Astrocyte (in vitro differentiated cells and primary cell): Measurements from ENCODE around the gene CMIP. TPM values are rescaled to one million over a fixed set of nuclear protein-coding genes. Genes with fewer than 3 reads are reported as not detected.

Experiments
- DNase-seq: peaks from one replicate; pipeline ENCODE4 v3.0.0-alpha.2; 2010; ENCODE audit warnings: low read depth
- FAIRE-seq: peaks from 2 replicates; lab custom pipeline; 2011; peaks lifted over from hg19 to GRCh38; lab: Jason Lieb, UNC
- H2AFZ ChIP-seq: 2 replicates; pipeline ENCODE4 v1.6.0; 2012; ENCODE audit warnings: low read depth, low read length, inconsistent platforms
- H3K27ac ChIP-seq: 2 replicates; pipeline ENCODE4 v1.5.1; 2011; ENCODE audit warnings: low read depth, low read length, inconsistent platforms
- H3K27me3 ChIP-seq: 2 replicates; pipeline ENCODE4 v1.6.0; 2011; ENCODE audit warnings: low read length, inconsistent platforms; ENCODE audit not compliant: insufficient read depth
- H3K36me3 ChIP-seq: 2 replicates; pipeline ENCODE4 v1.5.1; 2011; ENCODE audit warnings: low read length, inconsistent platforms; ENCODE audit not compliant: insufficient read depth
- H3K4me1 ChIP-seq: 2 replicates; pipeline ENCODE4 v1.5.1; 2011; ENCODE audit warnings: low read length, inconsistent platforms; ENCODE audit not compliant: insufficient read depth
- H3K4me2 ChIP-seq: 2 replicates; pipeline ENCODE4 v1.6.0; 2012; ENCODE audit warnings: low read length, inconsistent platforms
- H3K4me3 ChIP-seq: 2 replicates; pipeline ENCODE4 v1.5.1; 2011; ENCODE audit warnings: low read depth, mild to moderate bottlenecking, low read length, inconsistent platforms; ENCODE audit not compliant: insufficient read depth
- H3K79me2 ChIP-seq: 2 replicates; pipeline ENCODE4 v1.6.0; 2012; ENCODE audit warnings: mild to moderate bottlenecking, low read length, inconsistent platforms; ENCODE audit not compliant: insufficient read depth
- H3K9ac ChIP-seq: 2 replicates; pipeline ENCODE4 v1.6.0; 2012; ENCODE audit warnings: mild to moderate bottlenecking, low read length, inconsistent platforms
- H3K9me3 ChIP-seq: 2 replicates; pipeline ENCODE4 v1.5.1; 2012; ENCODE audit warnings: low read depth, mild to moderate bottlenecking, low read length, inconsistent platforms; ENCODE audit not compliant: insufficient read depth
- H4K20me1 ChIP-seq: 2 replicates; pipeline ENCODE4 v1.6.0; 2012; ENCODE audit warnings: low read length, inconsistent platforms; ENCODE audit not compliant: insufficient read depth
- H3K27ac Mint-ChIP-seq: one replicate; pipeline ENCODE4 v1.8.0; 2021; ENCODE audit warnings: mild to moderate bottlenecking, mixed read lengths; ENCODE audit not compliant: unreplicated experiment
- H3K27me3 Mint-ChIP-seq: one replicate; pipeline ENCODE4 v1.8.0; 2021; ENCODE audit warnings: low read depth, mixed read lengths; ENCODE audit not compliant: unreplicated experiment
- H3K36me3 Mint-ChIP-seq: one replicate; pipeline ENCODE4 v1.8.0; 2021; ENCODE audit warnings: low read depth, mixed read lengths; ENCODE audit not compliant: unreplicated experiment
- H3K4me1 Mint-ChIP-seq: one replicate; pipeline ENCODE4 v1.8.0; 2021; ENCODE audit warnings: low read depth, mixed read lengths; ENCODE audit not compliant: unreplicated experiment
- H3K4me3 Mint-ChIP-seq: one replicate; pipeline ENCODE4 v1.8.0; 2021; ENCODE audit warnings: mild to moderate bottlenecking, moderate library complexity, mixed read lengths; ENCODE audit not compliant: unreplicated experiment
- H3K9me3 Mint-ChIP-seq: one replicate; pipeline ENCODE4 v1.8.0; 2021; ENCODE audit warnings: mild to moderate bottlenecking, mixed read lengths; ENCODE audit not compliant: unreplicated experiment
- EZH2 ChIP-seq: IDR thresholded peaks from 2 replicates; pipeline ENCODE4 v1.6.1; 2012; ENCODE audit warnings: mild to moderate bottlenecking, low read length, inconsistent platforms; ENCODE audit not compliant: insufficient read depth
- total RNA-seq: library from RNA; stranded (reverse); gene quantifications from 2 replicates; pipeline ENCODE4 v1.2.1, GENCODE V29; 2021
- TF ChIP-seq, protein P1 (sequence below): IDR thresholded peaks from 2 replicates; pipeline ENCODE4 v1.5.1; 2011; ENCODE audit warnings: low read depth, mild to moderate bottlenecking, inconsistent platforms, low read length, moderate library complexity; ENCODE audit not compliant: insufficient read depth

CMIP gene
- total RNA-seq, 1 donor from 2014 or later: 71.5 TPM

GRCh38 chr16:81533175-81533507 is 88.5 kb downstream of the CMIP start:
- Histone ChIP-seq H3K9me3 (no peaks in the 10 kb centered on the region), H3K36me3 (no peaks in the 10 kb centered on the region), H3K79me2 (peaks cover 90% of the 10 kb centered on the region), H3K4me2 (no peak overlapping the region), H3K4me3 (no peak overlapping the region), H3K27ac (no peak overlapping the region), H3K4me1 (peaks cover 7% of the 10 kb centered on the region), H3K9ac (no peak overlapping the region), H2AFZ (no peak overlapping the region), H4K20me1 (peaks cover 96% of the 10 kb centered on the region), H3K27me3 (no peaks in the 10 kb centered on the region)
- FAIRE-seq (no peak), DNase-seq (no peak)
- Mint-ChIP-seq H3K9me3 (peaks cover 13% of the 10 kb centered on the region), H3K4me1 (peaks cover 41% of the 10 kb centered on the region), H3K27ac (no peak overlapping the region), H3K27me3 (no peaks in the 10 kb centered on the region), H3K36me3 (peaks cover 23% of the 10 kb centered on the region), H3K4me3 (peak overlapping the region; percentile 50)
- TF ChIP-seq, protein P1, sequence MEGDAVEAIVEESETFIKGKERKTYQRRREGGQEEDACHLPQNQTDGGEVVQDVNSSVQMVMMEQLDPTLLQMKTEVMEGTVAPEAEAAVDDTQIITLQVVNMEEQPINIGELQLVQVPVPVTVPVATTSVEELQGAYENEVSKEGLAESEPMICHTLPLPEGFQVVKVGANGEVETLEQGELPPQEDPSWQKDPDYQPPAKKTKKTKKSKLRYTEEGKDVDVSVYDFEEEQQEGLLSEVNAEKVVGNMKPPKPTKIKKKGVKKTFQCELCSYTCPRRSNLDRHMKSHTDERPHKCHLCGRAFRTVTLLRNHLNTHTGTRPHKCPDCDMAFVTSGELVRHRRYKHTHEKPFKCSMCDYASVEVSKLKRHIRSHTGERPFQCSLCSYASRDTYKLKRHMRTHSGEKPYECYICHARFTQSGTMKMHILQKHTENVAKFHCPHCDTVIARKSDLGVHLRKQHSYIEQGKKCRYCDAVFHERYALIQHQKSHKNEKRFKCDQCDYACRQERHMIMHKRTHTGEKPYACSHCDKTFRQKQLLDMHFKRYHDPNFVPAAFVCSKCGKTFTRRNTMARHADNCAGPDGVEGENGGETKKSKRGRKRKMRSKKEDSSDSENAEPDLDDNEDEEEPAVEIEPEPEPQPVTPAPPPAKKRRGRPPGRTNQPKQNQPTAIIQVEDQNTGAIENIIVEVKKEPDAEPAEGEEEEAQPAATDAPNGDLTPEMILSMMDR: no peak
- no peak for TF ChIP-seq EZH2

DNA sequence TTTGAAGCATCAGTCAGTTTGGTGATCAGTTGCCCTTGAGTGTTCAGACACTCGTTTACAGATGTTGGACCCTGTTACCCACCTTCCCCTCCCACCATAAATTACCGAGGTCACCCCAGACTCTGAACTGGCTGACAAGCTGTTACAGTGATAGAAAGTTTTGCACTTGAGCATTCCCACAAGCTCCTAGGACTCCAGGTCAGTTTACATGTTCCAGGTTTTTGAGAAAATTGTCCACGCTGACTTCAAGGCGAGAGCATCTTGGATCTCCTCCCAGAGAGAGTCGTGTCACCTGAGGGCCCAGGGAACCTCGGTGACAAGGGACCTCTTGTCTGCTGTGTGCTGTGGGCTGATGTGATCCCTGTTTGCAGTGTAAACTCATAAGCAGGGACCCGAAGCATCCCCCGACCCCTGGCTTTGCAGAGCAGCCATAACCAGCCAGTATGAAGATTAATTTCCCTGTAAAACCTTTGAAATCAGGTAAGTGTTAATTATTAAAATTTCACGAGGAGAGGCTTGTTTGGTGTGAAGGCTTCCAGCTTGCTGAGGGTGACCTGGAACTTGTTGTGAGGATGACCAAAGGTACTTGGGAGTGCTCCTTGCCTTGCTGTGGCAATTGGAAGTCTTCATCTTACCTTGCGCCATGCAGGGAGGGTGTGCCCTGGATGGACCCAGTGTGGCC is 91.2 kb downstream of the CMIP start:
- H3K79me2 ChIP-seq: peaks cover 88% of the 10 kb centered on the region
- Mint-ChIP-seq H3K9me3 (peaks cover 3% of the 10 kb centered on the region), H3K27me3 (no peaks in the 10 kb centered on the region), H3K4me3 (no peak overlapping the region), H3K4me1 (peaks cover 51% of the 10 kb centered on the region), H3K27ac (peak overlapping the region; percentile 27), H3K36me3 (peaks cover 7% of the 10 kb centered on the region)
- no peak for TF ChIP-seq EZH2
- TF ChIP-seq, protein P1: no peak
- no peak for DNase-seq
- H3K27me3 ChIP-seq: no peaks in the 10 kb centered on the region
- H3K9ac ChIP-seq: no peak overlapping the region
- FAIRE-seq: no peak
- no peak overlapping the region for H2AFZ ChIP-seq
- H3K27ac ChIP-seq: no peak overlapping the region
- H3K4me1 ChIP-seq: peaks cover 8% of the 10 kb centered on the region
- no peaks in the 10 kb centered on the region for H3K9me3 ChIP-seq
- H3K4me2 ChIP-seq: no peak overlapping the region
- peaks cover 93% of the 10 kb centered on the region for H4K20me1 ChIP-seq
- no peaks in the 10 kb centered on the region for H3K36me3 ChIP-seq
- no peak overlapping the region for H3K4me3 ChIP-seq

GRCh38 chr16:81536648-81537047 is 92.0 kb downstream of the CMIP start:
- H2AFZ ChIP-seq: no peak overlapping the region
- FAIRE-seq (no peak), DNase-seq (no peak)
- H3K9ac ChIP-seq: no peak overlapping the region
- peaks cover 8% of the 10 kb centered on the region for H3K4me1 ChIP-seq
- H3K36me3 ChIP-seq: no peaks in the 10 kb centered on the region
- no peak overlapping the region for H3K27ac Mint-ChIP-seq
- H3K9me3 ChIP-seq: no peaks in the 10 kb centered on the region
- peaks cover 4% of the 10 kb centered on the region for H3K36me3 Mint-ChIP-seq
- no peak overlapping the region for H3K4me3 Mint-ChIP-seq
- H3K27ac ChIP-seq: no peak overlapping the region
- H3K79me2 ChIP-seq: peaks cover 88% of the 10 kb centered on the region
- H3K27me3 Mint-ChIP-seq: no peaks in the 10 kb centered on the region
- H3K9me3 Mint-ChIP-seq: peaks cover 3% of the 10 kb centered on the region
- TF ChIP-seq, protein P1: no peak
- no peak for TF ChIP-seq EZH2
- H3K27me3 ChIP-seq: no peaks in the 10 kb centered on the region
- peaks cover 45% of the 10 kb centered on the region for H3K4me1 Mint-ChIP-seq
- H3K4me3 ChIP-seq: no peak overlapping the region
- no peak overlapping the region for H3K4me2 ChIP-seq
- peaks cover 90% of the 10 kb centered on the region for H4K20me1 ChIP-seq
